Measurements from ENCODE around the gene SLC25A47. TPM values are rescaled to one million over a fixed set of nuclear protein-coding genes. Genes with fewer than 3 reads are reported as not detected.
"Not testable (repeated sequence)": the region's sequence is repeated elsewhere in the genome, so short reads cannot be mapped to it uniquely, and the experiment has no call there.

The SLC25A47 gene
- total RNA-seq, 1 experiment from 2014 or later, result not detected

DNA sequence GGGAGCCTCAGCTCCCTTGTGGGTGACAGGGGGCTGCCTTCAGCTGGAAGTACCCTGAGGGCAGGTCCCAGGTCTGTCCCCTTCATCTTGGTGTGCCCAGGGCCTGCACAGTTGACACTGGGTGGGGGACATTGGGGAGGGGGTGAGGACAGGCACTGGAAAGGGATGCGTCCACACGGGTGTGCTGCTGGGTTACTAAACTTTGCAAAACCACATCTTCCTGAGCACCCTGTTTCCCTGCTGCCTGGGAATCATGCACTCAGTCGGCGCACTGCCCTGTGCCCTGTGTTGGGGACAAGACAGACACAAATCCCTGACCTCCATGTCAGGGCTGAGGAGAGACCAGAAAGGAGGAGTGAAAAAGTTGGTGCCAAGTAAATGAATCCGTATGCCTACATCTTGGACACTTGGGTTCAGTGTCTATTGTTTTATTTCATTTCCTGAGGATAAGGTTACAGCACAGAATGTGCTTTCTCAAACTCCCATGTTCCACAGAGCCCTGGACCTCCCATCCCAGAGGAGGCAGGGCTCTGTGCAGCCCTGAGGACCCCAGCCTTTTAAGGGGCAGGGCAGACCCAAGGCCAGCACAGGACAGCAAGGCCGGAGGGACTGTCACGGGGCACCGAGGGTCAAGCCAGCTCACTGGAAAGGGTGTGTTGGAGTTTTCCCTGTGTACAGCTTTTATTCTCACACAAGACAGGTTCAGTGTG lies 14.0 kb upstream of the SLC25A47 start:
- POLR2A ChIA-PET, result interaction anchor here (0.6 to 0.7 kb wide), 2 partner anchors 10 to 118 kb away, joined by 3 read pairs; no protein-coding TSS in a partner anchor
- CTCF ChIA-PET, result interaction anchor here (0.6 kb wide), 1 partner anchor 24 kb away, joined by 4 read pairs; no protein-coding TSS in a partner anchor
- no peak overlapping the region for H3K4me3 ChIP-seq (ENCODE audit: low read depth in 2 of 2, low read length in 2 of 2)
- H3K9me3 ChIP-seq (ENCODE audit: control insufficient read depth, insufficient read depth, low read depth, low read length), result no peaks in the 10 kb centered on the region
- no peaks in the 10 kb centered on the region; the same call in 1 of the 2 replicates for H3K36me3 ChIP-seq (ENCODE audit: control insufficient read depth, insufficient read depth, low read length)
- DNase-seq (ENCODE audit: low read depth, low spot score) (no peak), ATAC-seq (no peak)
- H3K27ac ChIP-seq (ENCODE audit: low read length), result no peak overlapping the region
- intact Hi-C loops (cut with micrococcal nuclease; ENCODE audit: unreplicated experiment), result no loop called here
- TF ChIP-seq, protein P1, sequence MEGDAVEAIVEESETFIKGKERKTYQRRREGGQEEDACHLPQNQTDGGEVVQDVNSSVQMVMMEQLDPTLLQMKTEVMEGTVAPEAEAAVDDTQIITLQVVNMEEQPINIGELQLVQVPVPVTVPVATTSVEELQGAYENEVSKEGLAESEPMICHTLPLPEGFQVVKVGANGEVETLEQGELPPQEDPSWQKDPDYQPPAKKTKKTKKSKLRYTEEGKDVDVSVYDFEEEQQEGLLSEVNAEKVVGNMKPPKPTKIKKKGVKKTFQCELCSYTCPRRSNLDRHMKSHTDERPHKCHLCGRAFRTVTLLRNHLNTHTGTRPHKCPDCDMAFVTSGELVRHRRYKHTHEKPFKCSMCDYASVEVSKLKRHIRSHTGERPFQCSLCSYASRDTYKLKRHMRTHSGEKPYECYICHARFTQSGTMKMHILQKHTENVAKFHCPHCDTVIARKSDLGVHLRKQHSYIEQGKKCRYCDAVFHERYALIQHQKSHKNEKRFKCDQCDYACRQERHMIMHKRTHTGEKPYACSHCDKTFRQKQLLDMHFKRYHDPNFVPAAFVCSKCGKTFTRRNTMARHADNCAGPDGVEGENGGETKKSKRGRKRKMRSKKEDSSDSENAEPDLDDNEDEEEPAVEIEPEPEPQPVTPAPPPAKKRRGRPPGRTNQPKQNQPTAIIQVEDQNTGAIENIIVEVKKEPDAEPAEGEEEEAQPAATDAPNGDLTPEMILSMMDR (IDR thresholded peaks at IDR 0.05), result no peak
- TF ChIP-seq, protein P2, sequence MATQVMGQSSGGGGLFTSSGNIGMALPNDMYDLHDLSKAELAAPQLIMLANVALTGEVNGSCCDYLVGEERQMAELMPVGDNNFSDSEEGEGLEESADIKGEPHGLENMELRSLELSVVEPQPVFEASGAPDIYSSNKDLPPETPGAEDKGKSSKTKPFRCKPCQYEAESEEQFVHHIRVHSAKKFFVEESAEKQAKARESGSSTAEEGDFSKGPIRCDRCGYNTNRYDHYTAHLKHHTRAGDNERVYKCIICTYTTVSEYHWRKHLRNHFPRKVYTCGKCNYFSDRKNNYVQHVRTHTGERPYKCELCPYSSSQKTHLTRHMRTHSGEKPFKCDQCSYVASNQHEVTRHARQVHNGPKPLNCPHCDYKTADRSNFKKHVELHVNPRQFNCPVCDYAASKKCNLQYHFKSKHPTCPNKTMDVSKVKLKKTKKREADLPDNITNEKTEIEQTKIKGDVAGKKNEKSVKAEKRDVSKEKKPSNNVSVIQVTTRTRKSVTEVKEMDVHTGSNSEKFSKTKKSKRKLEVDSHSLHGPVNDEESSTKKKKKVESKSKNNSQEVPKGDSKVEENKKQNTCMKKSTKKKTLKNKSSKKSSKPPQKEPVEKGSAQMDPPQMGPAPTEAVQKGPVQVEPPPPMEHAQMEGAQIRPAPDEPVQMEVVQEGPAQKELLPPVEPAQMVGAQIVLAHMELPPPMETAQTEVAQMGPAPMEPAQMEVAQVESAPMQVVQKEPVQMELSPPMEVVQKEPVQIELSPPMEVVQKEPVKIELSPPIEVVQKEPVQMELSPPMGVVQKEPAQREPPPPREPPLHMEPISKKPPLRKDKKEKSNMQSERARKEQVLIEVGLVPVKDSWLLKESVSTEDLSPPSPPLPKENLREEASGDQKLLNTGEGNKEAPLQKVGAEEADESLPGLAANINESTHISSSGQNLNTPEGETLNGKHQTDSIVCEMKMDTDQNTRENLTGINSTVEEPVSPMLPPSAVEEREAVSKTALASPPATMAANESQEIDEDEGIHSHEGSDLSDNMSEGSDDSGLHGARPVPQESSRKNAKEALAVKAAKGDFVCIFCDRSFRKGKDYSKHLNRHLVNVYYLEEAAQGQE (IDR thresholded peaks at IDR 0.05; ENCODE audit: insufficient read depth in 1 of 2, low read depth in 2 of 2, low read length in 1 of 2), result no peak
- TF ChIP-seq POLR2AphosphoS5 (IDR thresholded peaks at IDR 0.05; ENCODE audit: low read depth, low read length), result no peak
- H3K27me3 ChIP-seq (ENCODE audit: control insufficient read depth, insufficient read depth, low read length), result no peaks in the 10 kb centered on the region
- no TSS peak for BruUV-seq (replicated peaks)
- in situ Hi-C loops (cut with HindIII; ENCODE audit: low pct_unique_long_range_greater_than_20kb, low sequenced_read_pairs), result no loop called here
- H3K4me1 ChIP-seq (ENCODE audit: control insufficient read depth, insufficient read depth, low read length), result peaks cover 7% of the 10 kb centered on the region

DNA sequence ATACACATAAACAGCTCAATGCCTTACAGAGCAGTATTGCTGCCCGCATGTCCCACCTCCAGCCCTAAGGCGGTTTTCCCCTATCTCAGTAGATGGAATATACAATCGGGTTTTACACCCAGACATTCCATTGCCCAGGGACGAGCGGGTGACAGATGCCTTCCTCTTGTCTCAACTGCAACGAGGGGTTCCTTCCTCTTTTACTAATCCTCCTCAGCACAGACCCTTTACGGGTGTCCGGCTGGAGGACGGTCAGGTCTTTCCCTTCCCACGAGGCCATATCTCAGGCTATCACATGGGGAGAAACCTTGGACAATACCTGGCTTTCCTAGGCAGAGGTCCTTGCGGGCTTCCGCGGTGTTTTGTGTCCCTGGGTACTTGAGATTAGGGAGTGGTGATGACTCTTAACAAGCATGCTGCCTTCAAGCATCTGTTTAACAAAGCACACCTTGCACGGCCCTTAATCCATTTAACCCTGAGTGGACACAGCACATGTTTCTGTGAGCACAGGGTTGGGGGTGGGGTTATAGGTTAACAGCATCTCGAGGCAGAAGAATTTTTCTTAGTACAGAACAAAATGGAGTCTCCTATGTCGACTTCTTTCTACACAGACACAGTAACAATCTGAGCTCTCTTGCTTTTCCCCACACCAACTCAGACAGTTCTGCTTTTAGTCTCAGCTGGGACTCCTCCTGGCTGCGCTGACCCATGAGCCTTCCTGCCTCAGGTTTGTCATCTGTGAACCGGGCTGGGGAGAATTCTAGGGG lies 10.8 kb upstream of the SLC25A47 start:
- H3K4me1 ChIP-seq (ENCODE audit: control insufficient read depth, insufficient read depth, low read length); in situ Hi-C loops (cut with HindIII; ENCODE audit: low pct_unique_long_range_greater_than_20kb, low sequenced_read_pairs); ATAC-seq; H3K9me3 ChIP-seq (ENCODE audit: control insufficient read depth, insufficient read depth, low read depth, low read length); CTCF ChIA-PET; DNase-seq (ENCODE audit: low read depth, low spot score); H3K27ac ChIP-seq (ENCODE audit: low read length); H3K27me3 ChIP-seq (ENCODE audit: control insufficient read depth, insufficient read depth, low read length); H3K36me3 ChIP-seq (ENCODE audit: control insufficient read depth, insufficient read depth, low read length); POLR2A ChIA-PET; BruUV-seq (replicated peaks); H3K4me3 ChIP-seq (ENCODE audit: low read depth in 2 of 2, low read length in 2 of 2): not testable (repeated sequence)
- intact Hi-C loops (cut with micrococcal nuclease; ENCODE audit: unreplicated experiment), result loop anchor here (10.0 kb wide), 1 partner anchor 63 kb away; the partner anchor contains the start of gene WDR25

DNA sequence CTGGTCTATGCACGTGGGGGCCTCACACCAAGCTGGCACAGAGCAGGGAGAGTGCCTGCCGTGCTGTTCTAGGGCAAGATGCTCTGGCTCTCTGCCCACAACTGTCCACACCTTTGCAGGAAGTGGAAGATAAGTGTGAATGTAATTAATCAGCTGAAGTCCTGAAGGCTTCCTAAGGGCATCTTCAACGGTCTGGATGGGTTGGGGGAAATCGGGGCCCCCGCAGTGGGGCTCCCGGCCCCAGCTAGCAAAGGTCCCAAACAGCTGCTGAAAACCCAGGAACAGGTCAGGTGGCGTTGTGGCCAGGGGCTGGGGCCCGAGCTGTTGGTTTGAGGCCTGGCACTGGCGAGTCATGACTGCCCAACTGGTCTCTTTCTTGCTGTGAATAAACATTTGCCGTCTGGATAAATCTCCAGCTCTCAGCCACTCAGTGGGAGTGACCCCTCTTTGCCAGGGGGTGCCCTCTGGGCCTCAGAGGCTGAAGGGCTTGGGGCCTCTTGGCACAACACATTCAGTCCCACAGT lies 10.2 kb upstream of the SLC25A47 start:
- BruUV-seq (replicated peaks), result no TSS peak
- in situ Hi-C loops (cut with HindIII; ENCODE audit: low pct_unique_long_range_greater_than_20kb, low sequenced_read_pairs), result no loop called here

More for the DNA sequence above, 10.2 kb upstream of the SLC25A47 start:
- Histone ChIP-seq H3K27me3 (ENCODE audit: control insufficient read depth, insufficient read depth, low read length) (no peaks in the 10 kb centered on the region), H3K36me3 (ENCODE audit: control insufficient read depth, insufficient read depth, low read length) (no peaks in the 10 kb centered on the region), H3K27ac (ENCODE audit: low read length) (no peak overlapping the region), H3K9me3 (ENCODE audit: control insufficient read depth, insufficient read depth, low read depth, low read length) (no peaks in the 10 kb centered on the region), H3K4me1 (ENCODE audit: control insufficient read depth, insufficient read depth, low read length) (no peaks in the 10 kb centered on the region), H3K4me3 (ENCODE audit: low read depth in 2 of 2, low read length in 2 of 2) (no peak overlapping the region)
- POLR2A ChIA-PET, result no interaction called here
- intact Hi-C loops (cut with micrococcal nuclease; ENCODE audit: unreplicated experiment), result loop anchor here (10.0 kb wide), 1 partner anchor 62 kb away; the partner anchor contains the start of gene WDR25
- no peak for ATAC-seq
- DNase-seq (ENCODE audit: low read depth, low spot score), result no peak
- no peak for TF ChIP-seq SIN3A (IDR thresholded peaks at IDR 0.05; ENCODE audit: borderline replicate concordance, insufficient read depth, low read depth, low read length)
- TF ChIP-seq POLR2AphosphoS5 (IDR thresholded peaks at IDR 0.05; ENCODE audit: low read depth, low read length), result no peak
- TF ChIP-seq, protein P1 (IDR thresholded peaks at IDR 0.05), result no peak
- TF ChIP-seq, protein P2 (IDR thresholded peaks at IDR 0.05; ENCODE audit: insufficient read depth in 1 of 2, low read depth in 2 of 2, low read length in 1 of 2), result no peak
- TF ChIP-seq TCF7L2 (IDR thresholded peaks at IDR 0.05; ENCODE audit: low read depth, low read length), result no peak
- CTCF ChIA-PET, result interaction anchor here (0.7 kb wide), 1 partner anchor 36 kb away, joined by 3 read pairs; no protein-coding TSS in a partner anchor
